Measurements from ENCODE around the gene CTNNAL1.

DNA sequence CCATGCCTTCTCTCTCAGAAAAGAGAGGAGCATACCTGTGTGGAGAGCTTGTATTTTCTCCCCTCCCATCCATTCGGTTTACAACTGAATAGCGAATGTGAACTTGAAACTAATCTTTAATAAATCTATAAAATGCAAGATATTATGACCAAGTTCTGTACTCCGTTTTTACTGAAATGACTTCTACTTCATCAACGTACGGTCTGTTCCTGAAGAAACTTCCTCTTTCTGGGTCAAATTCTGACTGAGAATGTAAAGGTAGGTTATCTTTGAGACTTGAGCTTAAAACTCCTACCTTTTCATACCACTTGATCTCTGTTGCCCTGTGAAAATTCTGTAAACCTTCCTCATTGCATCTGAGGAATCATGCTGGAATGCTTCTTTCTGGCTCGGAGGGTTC, 4.2 kb upstream of the CTNNAL1 start:
- TF ChIP-seq, protein P1, sequence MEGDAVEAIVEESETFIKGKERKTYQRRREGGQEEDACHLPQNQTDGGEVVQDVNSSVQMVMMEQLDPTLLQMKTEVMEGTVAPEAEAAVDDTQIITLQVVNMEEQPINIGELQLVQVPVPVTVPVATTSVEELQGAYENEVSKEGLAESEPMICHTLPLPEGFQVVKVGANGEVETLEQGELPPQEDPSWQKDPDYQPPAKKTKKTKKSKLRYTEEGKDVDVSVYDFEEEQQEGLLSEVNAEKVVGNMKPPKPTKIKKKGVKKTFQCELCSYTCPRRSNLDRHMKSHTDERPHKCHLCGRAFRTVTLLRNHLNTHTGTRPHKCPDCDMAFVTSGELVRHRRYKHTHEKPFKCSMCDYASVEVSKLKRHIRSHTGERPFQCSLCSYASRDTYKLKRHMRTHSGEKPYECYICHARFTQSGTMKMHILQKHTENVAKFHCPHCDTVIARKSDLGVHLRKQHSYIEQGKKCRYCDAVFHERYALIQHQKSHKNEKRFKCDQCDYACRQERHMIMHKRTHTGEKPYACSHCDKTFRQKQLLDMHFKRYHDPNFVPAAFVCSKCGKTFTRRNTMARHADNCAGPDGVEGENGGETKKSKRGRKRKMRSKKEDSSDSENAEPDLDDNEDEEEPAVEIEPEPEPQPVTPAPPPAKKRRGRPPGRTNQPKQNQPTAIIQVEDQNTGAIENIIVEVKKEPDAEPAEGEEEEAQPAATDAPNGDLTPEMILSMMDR (IDR thresholded peaks at IDR 0.05; ENCODE audit: low read length) = no peak
- TF ChIP-seq EZH2 (IDR thresholded peaks at IDR 0.05; ENCODE audit: borderline replicate concordance, low read length) = no peak

Measured in OCI-LY1 (cell line).